Fibroblast of skin of left quadriceps (primary cell): ENCODE results near the gene BORCS5.

ENCODE experiments used
- DNase-seq, 2 experiments: peaks; one replicate each; pipeline ENCODE4 v3.0.0-alpha.2; 2013; ENCODE audit warnings: low read depth in 2 of 2

BORCS5 gene

GRCh38 chr12:12511895-12512711, 155.2 kb downstream of the BORCS5 start:
- no peak for DNase-seq

- DNase-seq = no peak
These were observed 156.6 kb downstream of the BORCS5 start for GRCh38 chr12:12513416-12514006.

DNA sequence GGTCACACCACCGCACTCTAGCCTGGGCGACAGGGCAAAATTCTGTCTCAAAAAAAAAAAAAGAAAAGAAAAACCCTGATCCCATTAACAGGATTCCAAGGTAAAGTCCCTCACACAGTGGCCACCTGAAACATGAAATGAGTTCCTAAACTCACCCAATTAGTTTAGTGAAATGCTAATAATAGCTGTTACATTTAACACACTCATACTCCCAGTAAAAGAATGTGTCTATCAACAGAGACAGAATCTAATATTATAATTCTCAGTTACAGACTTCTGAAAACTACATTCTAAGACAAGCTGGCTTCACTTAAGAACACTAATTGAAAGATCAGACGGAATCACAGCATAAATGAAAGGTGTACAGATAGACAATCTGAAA, 161.6 kb downstream of the BORCS5 start:
- DNase-seq = no peak

- DNase-seq = no peak
These were observed 162.0 kb downstream of the BORCS5 start for GRCh38 chr12:12518919-12519318.
